HG02943 (cell line): ENCODE measurements around the gene RPL41.
"Not testable (repeated sequence)": the region's sequence is repeated elsewhere in the genome, so short reads cannot be mapped to it uniquely, and the experiment has no call there.

Source experiments
- ATAC-seq: cut with Tn5 transposase; IDR thresholded peaks from one replicate; pipeline ENCODE4 v1.9.1; 2021; ENCODE audit warnings: mild to moderate bottlenecking, low read depth, moderate library complexity; ENCODE audit not compliant: unreplicated experiment

RPL41 gene

GRCh38 chr12:56116267-56117081 lies at the start of gene RPL41:
Gene RPL41, plus strand, starts transcription at chr12:56116633.
- no peak for ATAC-seq

GRCh38 chr12:56071648-56072047 lies 44.8 kb upstream of the RPL41 start:
- ATAC-seq = no peak

- no peak for ATAC-seq
These were observed 42.0 kb upstream of the RPL41 start for GRCh38 chr12:56074396-56074795.

GRCh38 chr12:56077966-56078365 lies 38.5 kb upstream of the RPL41 start:
- not testable (repeated sequence) for ATAC-seq

GRCh38 chr12:56078427-56078826 lies 38.0 kb upstream of the RPL41 start:
- no peak for ATAC-seq

GRCh38 chr12:56078931-56079722 lies 37.3 kb upstream of the RPL41 start:
- ATAC-seq = no peak

GRCh38 chr12:56079723-56080555 lies 36.5 kb upstream of the RPL41 start, which contains the start of gene ERBB3:
Gene ERBB3, plus strand, starts transcription at chr12:56080165. Its CDS starts 136 bp downstream, at chr12:56080301.
- ATAC-seq = no peak

- ATAC-seq = no peak
These were observed 35.8 kb upstream of the RPL41 start for GRCh38 chr12:56080556-56081138.

- no peak for ATAC-seq
These were observed 34.8 kb upstream of the RPL41 start for GRCh38 chr12:56081393-56082347.

- ATAC-seq = no peak
These were observed 34.1 kb upstream of the RPL41 start for GRCh38 chr12:56082382-56082781.

GRCh38 chr12:56082967-56083366 lies 33.5 kb upstream of the RPL41 start:
- no peak for ATAC-seq

GRCh38 chr12:56084958-56085543 lies 31.4 kb upstream of the RPL41 start:
- ATAC-seq = no peak

GRCh38 chr12:56086096-56086495 lies 30.3 kb upstream of the RPL41 start:
- no peak for ATAC-seq

- ATAC-seq = no peak
These were observed 29.8 kb upstream of the RPL41 start for GRCh38 chr12:56086608-56087007.

- ATAC-seq = no peak
These were observed 29.2 kb upstream of the RPL41 start for GRCh38 chr12:56087220-56087619.

- no peak for ATAC-seq
These were observed 18.7 kb upstream of the RPL41 start for GRCh38 chr12:56097738-56098137.

GRCh38 chr12:56098592-56098991 lies 17.8 kb upstream of the RPL41 start:
- ATAC-seq = no peak

- no peak for ATAC-seq
These were observed 16.6 kb upstream of the RPL41 start for GRCh38 chr12:56099787-56100186.

- no peak for ATAC-seq
These were observed 15.4 kb upstream of the RPL41 start for GRCh38 chr12:56101045-56101444.
